Measurements from ENCODE around the gene CDC73.
"Not testable (repeated sequence)": the region's sequence is repeated elsewhere in the genome, so short reads cannot be mapped to it uniquely, and the experiment has no call there.

The CDC73 gene

GRCh38 chr1:193229136-193229535 lies 107.3 kb downstream of the CDC73 start:
- DNase-seq (ENCODE audit: low read depth in 2 of 2), result no peak

- not testable (repeated sequence) for DNase-seq (ENCODE audit: low read depth in 2 of 2)
Measured at GRCh38 chr1:193231146-193231545, 109.3 kb downstream of the CDC73 start.

- DNase-seq (ENCODE audit: low read depth in 2 of 2), result no peak
Measured at GRCh38 chr1:193234530-193234929, 112.7 kb downstream of the CDC73 start.

GRCh38 chr1:193237381-193237978 lies 115.6 kb downstream of the CDC73 start:
- no peak for DNase-seq (ENCODE audit: low read depth in 2 of 2)

- DNase-seq (ENCODE audit: low read depth in 2 of 2), result no peak
Measured at GRCh38 chr1:193240609-193241008, 118.8 kb downstream of the CDC73 start.

- no peak for DNase-seq (ENCODE audit: low read depth in 2 of 2)
Measured at GRCh38 chr1:193241132-193241827, 119.4 kb downstream of the CDC73 start.

- DNase-seq (ENCODE audit: low read depth in 2 of 2), result no peak
Measured at GRCh38 chr1:193242000-193242399, 120.2 kb downstream of the CDC73 start.

GRCh38 chr1:193249187-193249586 lies 127.4 kb downstream of the CDC73 start:
- DNase-seq (ENCODE audit: low read depth in 2 of 2), result no peak

- DNase-seq (ENCODE audit: low read depth in 2 of 2), result no peak
Measured at GRCh38 chr1:193251950-193252349, 130.1 kb downstream of the CDC73 start.

- DNase-seq (ENCODE audit: low read depth in 2 of 2), result no peak
Measured at GRCh38 chr1:193256019-193256418, 134.2 kb downstream of the CDC73 start.

GRCh38 chr1:193259636-193260035 lies 137.8 kb downstream of the CDC73 start:
- DNase-seq (ENCODE audit: low read depth in 2 of 2), result no peak

GRCh38 chr1:193260056-193260745 lies 138.4 kb downstream of the CDC73 start:
- DNase-seq (ENCODE audit: low read depth in 2 of 2), result no peak

GRCh38 chr1:193260896-193261295 lies 139.1 kb downstream of the CDC73 start:
- DNase-seq (ENCODE audit: low read depth in 2 of 2), result no peak

GRCh38 chr1:193262661-193263060 lies 140.8 kb downstream of the CDC73 start:
- no peak for DNase-seq (ENCODE audit: low read depth in 2 of 2)

- DNase-seq (ENCODE audit: low read depth in 2 of 2), result no peak
Measured at GRCh38 chr1:193264313-193265065, 142.7 kb downstream of the CDC73 start.

- no peak for DNase-seq (ENCODE audit: low read depth in 2 of 2)
Measured at GRCh38 chr1:193265716-193266115, 143.9 kb downstream of the CDC73 start.

- DNase-seq (ENCODE audit: low read depth in 2 of 2), result not testable (repeated sequence)
Measured at GRCh38 chr1:193266794-193267193, 145.0 kb downstream of the CDC73 start.

GRCh38 chr1:193270996-193271395 lies 149.2 kb downstream of the CDC73 start:
- no peak for DNase-seq (ENCODE audit: low read depth in 2 of 2)

GRCh38 chr1:193275773-193276172 lies 153.9 kb downstream of the CDC73 start:
- DNase-seq (ENCODE audit: low read depth in 2 of 2), result no peak

GRCh38 chr1:193278968-193279367 lies 157.1 kb downstream of the CDC73 start:
- no peak for DNase-seq (ENCODE audit: low read depth in 2 of 2)

- DNase-seq (ENCODE audit: low read depth in 2 of 2), result no peak
Measured at GRCh38 chr1:193281894-193282293, 160.1 kb downstream of the CDC73 start.

GRCh38 chr1:193283016-193283415 lies 161.2 kb downstream of the CDC73 start:
- no peak for DNase-seq (ENCODE audit: low read depth in 2 of 2)
